ENCODE data around the gene TM4SF5.

GRCh38 chr17:4802228-4802627 lies 30.5 kb downstream of the TM4SF5 start, which contains the start of gene C17orf114:
- TF ChIP-seq POLR2A (IDR thresholded peaks at IDR 0.05; ENCODE audit: low read depth, low read length), result no peak
- TF ChIP-seq TAF1 (IDR thresholded peaks at IDR 0.05; ENCODE audit: low read depth, low read length), result no peak
- TF ChIP-seq POLR2AphosphoS5 (IDR thresholded peaks at IDR 0.05; ENCODE audit: low read depth, low read length), result no peak
- no peak for TF ChIP-seq POU2F2 (IDR thresholded peaks at IDR 0.05; ENCODE audit: low read depth, low read length)
- TF ChIP-seq SPI1 (IDR thresholded peaks at IDR 0.05; ENCODE audit: low read depth, low read length), result no peak
